Peyer's patch (tissue), 4 donors: ENCODE data around the gene TAPT1. TPM values are rescaled to one million over a fixed set of nuclear protein-coding genes. Genes with fewer than 3 reads are reported as not detected.
A peak's percentile ranks its signal among the peaks of the same experiment; 100 is the strongest.
"Not testable (repeated sequence)": the region's sequence is repeated elsewhere in the genome, so short reads cannot be mapped to it uniquely, and the experiment has no call there.

Experiments used
- DNase-seq, 3 donors: peaks; one replicate each; pipeline ENCODE4 v3.0.0-alpha.2; 2017 to 2019
- H3K27ac ChIP-seq, 4 donors: fragments of 200-600 bp; sonication (generic); one replicate each; pipeline ENCODE4 v1.5.1; 2016 to 2019
- H3K27me3 ChIP-seq, 2 donors: fragments of 200-600 bp; sonication (generic); one replicate each; pipeline ENCODE4 v1.5.1; 2019
- H3K36me3 ChIP-seq, 3 donors: fragments of 200-600 bp; sonication (generic); one replicate each; pipeline ENCODE4 v1.5.1; 2016 to 2019
- H3K4me1 ChIP-seq, 4 donors: fragments of 200-600 bp; sonication (generic); one replicate each; pipeline ENCODE4 v1.5.1; 2016 to 2019
- H3K4me3 ChIP-seq, 4 donors: fragments of 200-600 bp; sonication (generic); 1 replicate in 3 of 4; 2 replicates in 1 of 4; pipeline ENCODE4 v1.5.1; 2016 to 2019; ENCODE audit warnings: mild to moderate bottlenecking in 1 of 4
- H3K9me3 ChIP-seq, 4 donors: fragments of 200-600 bp; sonication (generic); one replicate each; pipeline ENCODE4 v1.5.1; 2016 to 2019; ENCODE audit warnings: mild to moderate bottlenecking in 1 of 4
- POLR2A ChIP-seq, 2 donors: fragments of 450-650 bp; IDR thresholded peaks; one replicate each; pipeline ENCODE4 v1.5.1; 2017; ENCODE audit warnings: antibody characterized with exemption in 2 of 2, mild to moderate bottlenecking in 2 of 2, moderate library complexity in 2 of 2
- total RNA-seq, 4 donors: library from RNA; depleted of rRNA; stranded (reverse); fragments of >200 nt; gene quantifications; one replicate each; pipeline ENCODE4 v1.1.0, GENCODE V29; 2016
- TF ChIP-seq, protein P1 (sequence below), 6 experiments: fragments of 450-650 bp in 4 of 6; fragments of 200-600 bp in 2 of 6; sonication (generic) in 1 of 6; IDR thresholded peaks; one replicate each; pipeline ENCODE4 v1.5.1; 2017 to 2019; ENCODE audit warnings: antibody characterized with exemption in 6 of 6, mild to moderate bottlenecking in 3 of 6, moderate library complexity in 1 of 6

Gene TAPT1
- total RNA-seq, 4 donors from 2014 or later = 22.4 to 43.7 (median 33.7) TPM

DNA sequence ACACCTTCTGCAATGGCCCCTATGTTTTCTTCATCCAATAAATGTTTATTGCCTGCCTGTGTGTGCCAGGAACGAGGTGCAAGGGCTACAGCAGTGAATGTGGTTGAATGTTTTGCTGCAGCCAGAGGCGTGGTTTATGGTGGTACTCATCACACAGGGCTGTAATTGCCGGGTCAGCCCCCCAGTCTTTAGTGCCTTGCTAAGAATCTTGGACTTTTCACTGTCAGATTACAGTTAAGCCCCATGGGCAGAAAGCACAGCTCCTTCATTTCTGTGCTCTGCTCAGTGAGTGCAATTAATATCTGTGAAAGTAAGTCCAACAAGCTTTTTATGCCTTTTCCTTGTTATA is 67.8 kb downstream of the TAPT1 start:
- Histone ChIP-seq H3K9me3 (no peaks in the 10 kb centered on the region), H3K4me3 (no peak overlapping the region), H3K27ac (peak overlapping the region in 3 of 4 donors; percentile 29 to 83 (median 64)), H3K36me3 (peaks cover 0 to 8% (median 0%) of the 10 kb centered on the region in 3 donors), H3K27me3 (no peaks in the 10 kb centered on the region), H3K4me1 (peaks cover 0 to 33% (median 6%) of the 10 kb centered on the region in 4 donors)
- peak in 2 of 3 donors; percentile 78 to 86 for DNase-seq
- TF ChIP-seq, protein P1, sequence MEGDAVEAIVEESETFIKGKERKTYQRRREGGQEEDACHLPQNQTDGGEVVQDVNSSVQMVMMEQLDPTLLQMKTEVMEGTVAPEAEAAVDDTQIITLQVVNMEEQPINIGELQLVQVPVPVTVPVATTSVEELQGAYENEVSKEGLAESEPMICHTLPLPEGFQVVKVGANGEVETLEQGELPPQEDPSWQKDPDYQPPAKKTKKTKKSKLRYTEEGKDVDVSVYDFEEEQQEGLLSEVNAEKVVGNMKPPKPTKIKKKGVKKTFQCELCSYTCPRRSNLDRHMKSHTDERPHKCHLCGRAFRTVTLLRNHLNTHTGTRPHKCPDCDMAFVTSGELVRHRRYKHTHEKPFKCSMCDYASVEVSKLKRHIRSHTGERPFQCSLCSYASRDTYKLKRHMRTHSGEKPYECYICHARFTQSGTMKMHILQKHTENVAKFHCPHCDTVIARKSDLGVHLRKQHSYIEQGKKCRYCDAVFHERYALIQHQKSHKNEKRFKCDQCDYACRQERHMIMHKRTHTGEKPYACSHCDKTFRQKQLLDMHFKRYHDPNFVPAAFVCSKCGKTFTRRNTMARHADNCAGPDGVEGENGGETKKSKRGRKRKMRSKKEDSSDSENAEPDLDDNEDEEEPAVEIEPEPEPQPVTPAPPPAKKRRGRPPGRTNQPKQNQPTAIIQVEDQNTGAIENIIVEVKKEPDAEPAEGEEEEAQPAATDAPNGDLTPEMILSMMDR (IDR thresholded peaks at IDR 0.05) = peak in 1 of 6 experiments; percentile 4
- TF ChIP-seq POLR2A (IDR thresholded peaks at IDR 0.05) = peak; percentile 41 to 61

DNA sequence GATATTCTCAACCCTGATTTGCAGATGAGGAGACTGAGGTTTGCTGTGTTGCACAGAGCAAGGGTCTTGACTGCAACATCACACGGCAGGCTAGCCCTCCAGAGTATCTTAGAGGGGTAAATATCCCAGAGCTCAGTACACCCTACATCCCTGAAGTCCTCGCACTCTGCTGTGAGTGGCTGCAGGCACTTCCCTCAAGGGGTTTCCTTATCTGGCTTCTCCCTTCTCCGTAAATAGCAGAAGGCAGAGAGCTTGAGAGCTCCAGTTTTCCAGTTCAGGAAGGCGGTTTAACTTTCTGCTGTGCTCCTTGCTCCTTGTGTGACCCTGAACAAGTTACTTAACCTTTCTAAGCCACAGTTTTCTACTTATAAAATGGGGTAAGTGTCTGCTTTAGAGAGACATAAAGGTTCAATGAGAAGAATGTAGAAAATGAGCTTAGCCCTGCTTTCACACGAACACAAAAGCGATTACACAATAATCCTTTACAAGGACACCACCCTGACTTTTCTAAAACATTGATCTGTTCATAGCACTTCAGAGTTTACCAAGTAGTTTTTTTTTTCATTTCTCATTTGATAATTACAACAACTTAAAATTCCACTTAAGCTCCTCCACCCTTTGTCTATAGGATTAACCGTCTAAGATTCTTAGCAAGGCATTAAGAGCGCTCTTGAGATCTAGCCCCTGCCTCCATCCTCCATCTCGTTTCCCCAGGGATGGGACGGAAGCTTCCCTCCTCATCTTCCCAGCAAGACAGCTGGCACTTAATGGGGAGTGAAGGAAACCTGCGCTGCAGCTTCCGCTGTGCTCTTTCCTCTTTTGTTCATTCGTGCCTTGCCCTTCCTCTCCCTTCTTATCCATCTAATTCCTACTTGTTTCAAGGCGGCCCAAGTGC is 68.4 kb downstream of the TAPT1 start:
- no peaks in the 10 kb centered on the region for H3K9me3 ChIP-seq
- H3K36me3 ChIP-seq = peaks cover 0 to 2% (median 0%) of the 10 kb centered on the region in 3 donors
- H3K4me1 ChIP-seq = peaks cover 0 to 33% (median 6%) of the 10 kb centered on the region in 4 donors
- no peak for DNase-seq
- TF ChIP-seq, protein P1 (IDR thresholded peaks at IDR 0.05) = no peak
- no peak for TF ChIP-seq POLR2A (IDR thresholded peaks at IDR 0.05)
- no peak overlapping the region for H3K4me3 ChIP-seq
- no peaks in the 10 kb centered on the region for H3K27me3 ChIP-seq
- peak overlapping the region in 2 of 4 donors; percentile 63 to 83 for H3K27ac ChIP-seq

DNA sequence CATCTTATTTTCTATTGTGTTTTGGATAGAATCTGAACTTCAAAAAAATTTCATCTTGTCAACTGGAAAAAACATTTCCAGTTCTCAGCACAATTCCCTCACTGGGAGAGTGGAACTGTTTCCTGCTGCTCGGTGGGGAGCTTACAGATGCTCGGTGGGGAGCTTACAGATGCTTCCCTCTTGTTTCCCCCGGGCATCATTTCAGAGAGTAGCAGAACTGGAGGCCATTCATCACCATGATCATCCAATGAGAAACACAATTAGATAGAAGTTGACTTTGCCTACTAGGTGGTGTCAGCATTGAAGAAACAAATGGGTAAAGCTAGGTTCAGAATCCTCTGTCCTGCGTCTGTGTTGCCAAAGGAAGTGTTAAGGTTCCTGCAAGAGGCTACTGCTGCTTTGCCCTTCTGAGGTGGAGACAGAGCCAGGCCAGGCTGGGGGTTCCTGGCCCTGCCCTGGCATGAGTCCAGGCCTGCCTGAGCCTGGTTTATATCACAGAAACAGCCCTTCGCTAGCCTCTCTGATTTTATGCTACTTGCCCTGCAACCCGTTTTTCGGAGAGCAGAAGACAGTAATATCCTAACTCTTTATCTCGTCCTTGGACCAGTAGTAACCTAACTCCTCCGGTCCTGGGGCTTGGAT is 70.6 kb downstream of the TAPT1 start:
- peaks cover 0 to 27% (median 6%) of the 10 kb centered on the region in 4 donors for H3K4me1 ChIP-seq
- H3K36me3 ChIP-seq = no peaks in the 10 kb centered on the region
- TF ChIP-seq, protein P1 (IDR thresholded peaks at IDR 0.05) = no peak
- no peak for TF ChIP-seq POLR2A (IDR thresholded peaks at IDR 0.05)
- no peak for DNase-seq
- H3K9me3 ChIP-seq = no peaks in the 10 kb centered on the region
- no peak overlapping the region for H3K27ac ChIP-seq
- H3K27me3 ChIP-seq = no peaks in the 10 kb centered on the region
- H3K4me3 ChIP-seq = no peak overlapping the region

DNA sequence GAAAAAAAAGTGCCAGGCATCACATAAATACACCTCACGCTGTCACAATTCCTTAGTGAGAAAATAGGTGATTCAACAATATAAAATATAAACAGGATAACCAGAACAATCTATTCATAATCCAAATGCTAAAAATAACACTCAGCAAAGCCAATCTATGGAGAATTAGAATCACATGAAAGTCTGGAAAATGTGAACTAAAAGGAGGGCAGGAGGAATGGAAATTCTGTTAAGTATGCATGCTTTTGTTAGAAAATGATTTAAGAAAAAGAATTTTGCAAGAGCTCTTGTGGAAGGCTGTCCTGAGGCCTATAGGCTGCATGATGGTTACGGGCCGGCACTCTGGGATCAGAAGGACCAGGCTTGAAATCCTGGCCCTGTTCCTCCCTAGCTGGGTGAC is 71.8 kb downstream of the TAPT1 start:
- Histone ChIP-seq H3K36me3 (no peaks in the 10 kb centered on the region), H3K27me3 (no peaks in the 10 kb centered on the region), H3K4me1 (peaks cover 0 to 17% (median 2%) of the 10 kb centered on the region in 4 donors), H3K4me3 (no peak overlapping the region), H3K27ac (no peak overlapping the region), H3K9me3 (no peaks in the 10 kb centered on the region)
- TF ChIP-seq, protein P1 (IDR thresholded peaks at IDR 0.05) = no peak
- TF ChIP-seq POLR2A (IDR thresholded peaks at IDR 0.05) = no peak
- no peak for DNase-seq

DNA sequence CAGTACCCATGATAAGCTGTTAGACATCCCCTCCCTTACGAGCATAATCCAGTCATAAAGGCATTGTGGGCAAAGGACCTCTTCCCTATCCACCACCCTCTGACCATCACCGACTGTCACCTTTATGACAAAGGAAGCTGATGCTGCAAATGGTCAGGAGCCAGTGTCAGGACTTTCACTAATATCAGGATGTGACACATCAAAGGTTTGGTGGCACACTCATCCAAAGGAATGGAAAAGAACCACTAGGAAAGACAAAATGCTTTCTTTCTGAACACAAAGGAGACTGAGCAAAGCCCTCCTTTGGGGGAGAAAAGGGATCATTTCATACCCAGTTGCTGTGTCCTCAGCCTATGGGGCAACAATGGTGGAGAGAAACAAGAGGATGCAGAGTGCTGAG is 75.6 kb downstream of the TAPT1 start:
- no peaks in the 10 kb centered on the region for H3K36me3 ChIP-seq
- no peaks in the 10 kb centered on the region for H3K27me3 ChIP-seq

DNA sequence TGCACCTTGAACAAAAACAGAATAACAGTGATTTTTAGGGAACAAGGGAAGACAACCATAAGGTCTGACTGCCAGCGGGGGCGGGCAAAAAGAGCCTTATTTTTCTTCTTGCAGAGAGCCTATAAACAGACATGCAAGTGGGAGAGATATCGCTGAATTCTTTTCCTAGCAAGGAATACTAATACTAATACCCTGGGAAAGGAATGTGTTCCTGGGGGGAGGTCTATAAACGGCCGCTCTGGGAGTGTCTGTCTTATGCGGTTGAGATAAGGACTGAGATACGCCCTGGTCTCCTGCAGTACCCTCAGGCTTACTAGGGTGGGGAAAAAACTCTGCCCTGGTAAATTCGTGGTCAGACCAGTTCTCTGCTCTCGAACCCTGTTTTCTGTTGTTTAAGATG is 81.4 kb downstream of the TAPT1 start:
- not testable (repeated sequence) for H3K27me3 ChIP-seq, H3K4me3 ChIP-seq, H3K9me3 ChIP-seq, DNase-seq, H3K36me3 ChIP-seq, H3K27ac ChIP-seq
- H3K4me1 ChIP-seq = peaks cover 0 to 24% (median 6%) of the 10 kb centered on the region in 4 donors

More for the DNA sequence above, 75.6 kb downstream of the TAPT1 start:
- DNase-seq = no peak
- Histone ChIP-seq H3K4me3 (no peak overlapping the region), H3K9me3 (no peaks in the 10 kb centered on the region), H3K27ac (no peak overlapping the region), H3K4me1 (peaks cover 0 to 1% (median 0%) of the 10 kb centered on the region in 4 donors)
- TF ChIP-seq POLR2A (IDR thresholded peaks at IDR 0.05) = no peak
- TF ChIP-seq, protein P1 (IDR thresholded peaks at IDR 0.05) = no peak
